ENCODE measurements around the gene SQSTM1.

SQSTM1 gene

DNA sequence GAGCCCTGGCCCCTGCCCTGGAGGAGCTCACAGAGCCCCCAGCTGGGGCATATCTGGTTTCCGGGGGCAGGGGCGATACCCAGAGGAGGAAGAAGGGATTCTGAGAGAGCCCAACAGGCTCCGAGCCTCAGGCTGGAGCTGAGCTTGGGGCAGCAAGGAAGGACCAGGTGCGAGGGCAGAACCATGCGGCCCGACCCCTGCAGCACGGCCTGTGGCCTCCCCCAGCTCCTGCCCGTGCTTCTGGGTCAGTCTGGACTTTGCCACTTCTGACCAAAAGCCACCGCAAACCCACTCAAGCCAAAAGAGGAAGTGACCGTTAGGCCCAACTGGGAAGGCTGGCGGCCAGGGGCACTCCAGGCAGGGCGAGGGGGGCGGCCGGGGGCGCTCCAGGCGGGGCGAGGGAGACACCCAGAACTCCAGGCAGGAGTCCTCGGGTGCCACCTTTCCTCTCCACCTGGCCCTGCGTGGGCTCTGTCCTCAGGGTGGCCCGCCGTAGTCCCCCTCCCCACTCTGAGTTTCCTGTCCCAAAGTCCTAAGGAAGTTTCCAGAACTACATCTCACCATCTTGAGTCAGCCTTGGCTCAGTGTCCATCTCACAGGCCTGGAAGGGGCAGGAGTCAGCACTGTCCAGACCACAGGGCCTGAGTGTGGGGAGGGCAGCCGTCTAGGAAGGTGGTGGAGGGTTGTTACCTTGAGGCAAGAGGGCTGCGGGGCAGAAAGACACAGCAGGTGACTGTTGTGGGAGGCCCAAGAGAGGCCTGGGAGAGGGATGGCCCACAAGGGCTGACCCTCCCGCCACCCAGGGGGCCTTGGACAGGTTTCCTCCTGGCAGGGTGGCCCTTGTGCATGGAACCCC is 27.9 kb upstream of the SQSTM1 start:
- Mint-ChIP-seq H3K27ac (no peak overlapping the region), H3K9me3 (peaks cover 8% of the 10 kb centered on the region), H3K4me3 (no peak overlapping the region), H3K4me1 (peaks cover 11% of the 10 kb centered on the region), H3K27me3 (ENCODE audit: low read depth, poor library complexity) (peaks cover 3% of the 10 kb centered on the region), H3K36me3 (ENCODE audit: low read depth) (peaks cover 23% of the 10 kb centered on the region)
- no peak for DNase-seq
- TF ChIP-seq, protein P1, sequence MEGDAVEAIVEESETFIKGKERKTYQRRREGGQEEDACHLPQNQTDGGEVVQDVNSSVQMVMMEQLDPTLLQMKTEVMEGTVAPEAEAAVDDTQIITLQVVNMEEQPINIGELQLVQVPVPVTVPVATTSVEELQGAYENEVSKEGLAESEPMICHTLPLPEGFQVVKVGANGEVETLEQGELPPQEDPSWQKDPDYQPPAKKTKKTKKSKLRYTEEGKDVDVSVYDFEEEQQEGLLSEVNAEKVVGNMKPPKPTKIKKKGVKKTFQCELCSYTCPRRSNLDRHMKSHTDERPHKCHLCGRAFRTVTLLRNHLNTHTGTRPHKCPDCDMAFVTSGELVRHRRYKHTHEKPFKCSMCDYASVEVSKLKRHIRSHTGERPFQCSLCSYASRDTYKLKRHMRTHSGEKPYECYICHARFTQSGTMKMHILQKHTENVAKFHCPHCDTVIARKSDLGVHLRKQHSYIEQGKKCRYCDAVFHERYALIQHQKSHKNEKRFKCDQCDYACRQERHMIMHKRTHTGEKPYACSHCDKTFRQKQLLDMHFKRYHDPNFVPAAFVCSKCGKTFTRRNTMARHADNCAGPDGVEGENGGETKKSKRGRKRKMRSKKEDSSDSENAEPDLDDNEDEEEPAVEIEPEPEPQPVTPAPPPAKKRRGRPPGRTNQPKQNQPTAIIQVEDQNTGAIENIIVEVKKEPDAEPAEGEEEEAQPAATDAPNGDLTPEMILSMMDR (IDR thresholded peaks at IDR 0.05), result no peak

DNA sequence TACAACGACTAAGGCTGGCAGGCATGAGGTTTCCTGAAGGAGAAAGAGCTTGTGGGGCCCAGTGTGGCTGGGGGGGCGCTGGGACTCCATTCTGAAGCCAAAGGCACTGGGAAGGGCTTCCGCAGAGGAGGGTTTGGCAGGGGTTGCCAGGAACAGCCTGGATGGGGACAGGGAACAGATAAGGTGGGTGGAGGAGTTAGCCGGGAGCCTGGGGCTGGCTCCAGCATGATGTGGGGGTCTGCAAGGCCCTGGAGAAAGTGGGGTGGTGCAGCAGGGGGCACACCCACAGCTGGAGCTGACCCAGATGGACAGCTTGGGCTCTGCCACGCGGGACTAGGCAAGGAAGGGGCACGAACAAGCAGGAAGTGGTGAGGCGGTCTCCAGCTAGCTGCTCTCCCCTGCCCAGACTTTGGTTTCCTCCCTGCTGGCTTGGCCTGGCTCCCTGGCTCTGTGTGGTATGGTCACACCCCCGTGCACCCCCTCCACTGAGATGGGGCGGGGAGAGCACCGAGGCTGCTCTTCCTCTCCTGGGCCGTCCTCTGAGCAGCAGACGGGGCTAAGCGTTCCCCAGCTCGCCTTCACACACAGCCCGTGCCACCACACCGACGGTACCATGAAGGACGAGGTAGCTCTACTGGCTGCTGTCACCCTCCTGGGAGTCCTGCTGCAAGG is 27.1 kb upstream of the SQSTM1 start, which contains the start of gene LTC4S:
Gene LTC4S, plus strand, starts transcription at position 519 of the 672 bp plus-strand sequence. Its CDS starts 95 bp downstream, at position 614.
- Mint-ChIP-seq H3K4me1 (peaks cover 11% of the 10 kb centered on the region), H3K27ac (no peak within 1 kb of the TSS), H3K9me3 (peaks cover 6% of the 10 kb centered on the region), H3K27me3 (ENCODE audit: low read depth, poor library complexity) (peaks cover 1% of the 10 kb centered on the region), H3K36me3 (ENCODE audit: low read depth) (peaks cover 15% of the 10 kb centered on the region), H3K4me3 (peak within 1 kb of the TSS; percentile 74)
- TF ChIP-seq, protein P1 (IDR thresholded peaks at IDR 0.05), result no peak
- DNase-seq, result no peak

DNA sequence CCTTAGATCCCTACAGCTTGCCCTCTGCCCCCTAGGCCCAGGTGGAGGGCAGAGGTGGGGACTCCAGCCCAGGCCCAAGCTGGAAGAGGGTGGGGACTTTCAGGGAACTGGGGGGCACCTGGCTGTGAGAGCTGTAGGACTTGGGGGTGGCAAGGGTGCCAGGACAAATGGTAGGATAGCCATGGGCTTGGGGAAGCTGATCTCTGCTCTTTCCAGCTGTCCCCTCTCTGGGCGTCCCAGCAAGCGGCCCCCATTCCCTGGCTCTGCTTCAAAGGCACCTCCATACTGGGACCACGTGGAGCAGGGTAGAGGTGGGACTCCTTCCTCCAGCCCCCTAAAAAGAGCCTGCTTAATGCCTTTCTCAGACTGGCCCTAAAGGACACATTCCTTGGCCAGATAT is 26.5 kb upstream of the SQSTM1 start:
- Mint-ChIP-seq H3K4me3 (no peak overlapping the region), H3K27me3 (ENCODE audit: low read depth, poor library complexity) (peaks cover 1% of the 10 kb centered on the region), H3K36me3 (ENCODE audit: low read depth) (peaks cover 16% of the 10 kb centered on the region), H3K9me3 (peaks cover 4% of the 10 kb centered on the region), H3K4me1 (peaks cover 11% of the 10 kb centered on the region), H3K27ac (no peak overlapping the region)
- DNase-seq, result no peak
- TF ChIP-seq, protein P1 (IDR thresholded peaks at IDR 0.05), result no peak

DNA sequence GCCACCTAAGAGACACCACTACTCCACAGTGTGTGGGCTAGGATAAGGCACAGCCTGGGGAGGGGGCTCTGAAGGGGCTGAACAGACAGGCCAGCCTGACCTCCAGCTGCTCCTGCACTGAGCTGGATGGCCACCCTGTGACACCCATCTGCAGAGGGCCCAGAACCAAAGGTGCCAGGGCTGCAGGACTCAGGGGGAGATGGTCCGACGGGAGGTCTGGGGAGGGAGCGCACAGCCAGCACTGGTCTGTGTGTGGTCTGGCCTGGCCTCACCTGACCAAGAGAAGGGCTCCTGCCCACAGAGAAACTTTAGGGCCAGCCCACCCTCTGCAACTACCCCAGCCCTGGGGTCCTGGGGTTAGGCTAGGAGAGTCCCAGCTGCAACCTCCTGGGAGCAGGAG is 26.1 kb upstream of the SQSTM1 start:
- Mint-ChIP-seq H3K4me3 (peak overlapping the region; percentile 74), H3K36me3 (ENCODE audit: low read depth) (peaks cover 16% of the 10 kb centered on the region), H3K9me3 (no peaks in the 10 kb centered on the region), H3K27ac (no peak overlapping the region), H3K4me1 (peaks cover 11% of the 10 kb centered on the region), H3K27me3 (ENCODE audit: low read depth, poor library complexity) (peaks cover 5% of the 10 kb centered on the region)
- TF ChIP-seq, protein P1 (IDR thresholded peaks at IDR 0.05), result no peak
- no peak for DNase-seq

DNA sequence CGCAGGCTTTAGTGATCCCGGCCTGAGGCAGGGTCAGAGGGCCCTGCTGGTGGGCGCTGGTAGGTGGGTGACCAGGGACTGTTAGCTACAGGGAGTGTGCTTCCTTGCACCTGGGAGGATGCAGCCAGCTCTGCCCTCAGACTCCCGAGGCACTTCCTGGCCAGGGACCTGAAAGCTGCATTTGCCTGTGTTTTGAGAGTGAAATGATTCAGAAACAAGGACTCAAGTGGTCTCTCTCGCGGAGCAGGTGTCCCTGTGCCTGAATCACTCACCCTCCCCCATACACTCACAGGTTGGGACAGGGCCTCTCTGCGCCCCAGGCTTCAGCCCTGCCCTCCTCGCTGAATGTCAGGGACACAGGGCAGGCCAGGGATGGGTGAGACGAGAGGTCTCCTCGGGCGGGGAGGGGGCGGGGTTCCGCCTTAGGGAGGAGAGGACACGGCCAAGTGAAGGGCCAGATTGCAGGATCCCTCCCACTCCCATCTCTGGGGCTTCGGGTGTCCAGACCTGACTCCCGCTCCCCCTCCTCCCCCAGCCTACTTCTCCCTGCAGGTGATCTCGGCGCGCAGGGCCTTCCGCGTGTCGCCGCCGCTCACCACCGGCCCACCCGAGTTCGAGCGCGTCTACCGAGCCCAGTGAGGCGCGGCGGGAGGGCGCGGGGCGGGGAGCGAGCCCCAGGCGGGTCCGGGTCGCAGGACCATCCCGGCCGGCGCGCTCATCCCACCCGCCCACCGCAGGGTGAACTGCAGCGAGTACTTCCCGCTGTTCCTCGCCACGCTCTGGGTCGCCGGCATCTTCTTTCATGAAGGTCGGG is 25.4 kb upstream of the SQSTM1 start:
- Mint-ChIP-seq H3K27me3 (ENCODE audit: low read depth, poor library complexity) (peaks cover 6% of the 10 kb centered on the region), H3K9me3 (no peaks in the 10 kb centered on the region), H3K4me3 (peak overlapping the region; percentile 74), H3K27ac (no peak overlapping the region), H3K4me1 (peaks cover 11% of the 10 kb centered on the region), H3K36me3 (ENCODE audit: low read depth) (peaks cover 16% of the 10 kb centered on the region)
- DNase-seq, result peak; percentile 56
- TF ChIP-seq, protein P1 (IDR thresholded peaks at IDR 0.05), result no peak

Data from nephron progenitor cell (in vitro differentiated cells).